ENCODE results near the gene PDE3A.
"Not testable (repeated sequence)": the region's sequence is repeated elsewhere in the genome, so short reads cannot be mapped to it uniquely, and the experiment has no call there.

The PDE3A gene

GRCh38 chr12:20376984-20377383, 8.6 kb downstream of the PDE3A start:
- Histone ChIP-seq H3K9me3 (ENCODE audit: control insufficient read depth, low read depth, low read length) (no peaks in the 10 kb centered on the region), H3K4me3 (ENCODE audit: low read length) (no peak overlapping the region), H3K9ac (ENCODE audit: low read length) (no peak overlapping the region), H3K27me3 (ENCODE audit: control insufficient read depth, insufficient read depth, low read length) (no peaks in the 10 kb centered on the region), H3K27ac (ENCODE audit: low read length) (no peak overlapping the region), H3K36me3 (ENCODE audit: control insufficient read depth, low read depth, low read length) (no peaks in the 10 kb centered on the region), H3K4me1 (ENCODE audit: control insufficient read depth, low read depth, low read length) (no peaks in the 10 kb centered on the region)

- Histone ChIP-seq H3K27me3 (ENCODE audit: control insufficient read depth, insufficient read depth, low read length) (no peaks in the 10 kb centered on the region), H3K4me1 (ENCODE audit: control insufficient read depth, low read depth, low read length) (no peaks in the 10 kb centered on the region), H3K36me3 (ENCODE audit: control insufficient read depth, low read depth, low read length) (no peaks in the 10 kb centered on the region), H3K9ac (ENCODE audit: low read length) (no peak overlapping the region), H3K4me3 (ENCODE audit: low read length) (no peak overlapping the region), H3K27ac (ENCODE audit: low read length) (no peak overlapping the region), H3K9me3 (ENCODE audit: control insufficient read depth, low read depth, low read length) (no peaks in the 10 kb centered on the region)
Observed at GRCh38 chr12:20377750-20378149, 9.4 kb downstream of the PDE3A start.

- Histone ChIP-seq H3K4me3 (ENCODE audit: low read length) (no peak overlapping the region), H3K4me1 (ENCODE audit: control insufficient read depth, low read depth, low read length) (peaks cover 3% of the 10 kb centered on the region), H3K9ac (ENCODE audit: low read length) (no peak overlapping the region), H3K9me3 (ENCODE audit: control insufficient read depth, low read depth, low read length) (no peaks in the 10 kb centered on the region), H3K27ac (ENCODE audit: low read length) (no peak overlapping the region), H3K36me3 (ENCODE audit: control insufficient read depth, low read depth, low read length) (no peaks in the 10 kb centered on the region), H3K27me3 (ENCODE audit: control insufficient read depth, insufficient read depth, low read length) (no peaks in the 10 kb centered on the region)
Observed at GRCh38 chr12:20382117-20382516, 13.8 kb downstream of the PDE3A start.

- Histone ChIP-seq H3K4me1 (ENCODE audit: control insufficient read depth, low read depth, low read length) (peaks cover 9% of the 10 kb centered on the region), H3K9me3 (ENCODE audit: control insufficient read depth, low read depth, low read length) (no peaks in the 10 kb centered on the region), H3K4me3 (ENCODE audit: low read length) (no peak overlapping the region), H3K36me3 (ENCODE audit: control insufficient read depth, low read depth, low read length) (no peaks in the 10 kb centered on the region), H3K9ac (ENCODE audit: low read length) (no peak overlapping the region), H3K27me3 (ENCODE audit: control insufficient read depth, insufficient read depth, low read length) (no peaks in the 10 kb centered on the region), H3K27ac (ENCODE audit: low read length) (no peak overlapping the region)
Observed at GRCh38 chr12:20383612-20384011, 15.3 kb downstream of the PDE3A start.

- H3K27me3 ChIP-seq (ENCODE audit: control insufficient read depth, insufficient read depth, low read length); H3K9me3 ChIP-seq (ENCODE audit: control insufficient read depth, low read depth, low read length); H3K4me1 ChIP-seq (ENCODE audit: control insufficient read depth, low read depth, low read length); H3K4me3 ChIP-seq (ENCODE audit: low read length); H3K27ac ChIP-seq (ENCODE audit: low read length); H3K9ac ChIP-seq (ENCODE audit: low read length); H3K36me3 ChIP-seq (ENCODE audit: control insufficient read depth, low read depth, low read length): not testable (repeated sequence)
Observed at GRCh38 chr12:20384836-20385235, 16.5 kb downstream of the PDE3A start.

- Histone ChIP-seq H3K9me3 (ENCODE audit: control insufficient read depth, low read depth, low read length) (no peaks in the 10 kb centered on the region), H3K4me3 (ENCODE audit: low read length) (no peak overlapping the region), H3K9ac (ENCODE audit: low read length) (no peak overlapping the region), H3K27me3 (ENCODE audit: control insufficient read depth, insufficient read depth, low read length) (no peaks in the 10 kb centered on the region), H3K4me1 (ENCODE audit: control insufficient read depth, low read depth, low read length) (peaks cover 6% of the 10 kb centered on the region), H3K36me3 (ENCODE audit: control insufficient read depth, low read depth, low read length) (no peaks in the 10 kb centered on the region), H3K27ac (ENCODE audit: low read length) (no peak overlapping the region)
Observed at GRCh38 chr12:20390846-20391245, 22.5 kb downstream of the PDE3A start.

GRCh38 chr12:20392339-20392738, 24.0 kb downstream of the PDE3A start:
- H3K4me1 ChIP-seq (ENCODE audit: control insufficient read depth, low read depth, low read length), result peaks cover 6% of the 10 kb centered on the region
- H3K9me3 ChIP-seq (ENCODE audit: control insufficient read depth, low read depth, low read length), result no peaks in the 10 kb centered on the region
- no peaks in the 10 kb centered on the region for H3K27me3 ChIP-seq (ENCODE audit: control insufficient read depth, insufficient read depth, low read length)
- no peaks in the 10 kb centered on the region for H3K36me3 ChIP-seq (ENCODE audit: control insufficient read depth, low read depth, low read length)
- no peak overlapping the region for H3K4me3 ChIP-seq (ENCODE audit: low read length)
- no peak overlapping the region for H3K9ac ChIP-seq (ENCODE audit: low read length)
- H3K27ac ChIP-seq (ENCODE audit: low read length), result no peak overlapping the region

- H3K9me3 ChIP-seq (ENCODE audit: control insufficient read depth, low read depth, low read length), result no peaks in the 10 kb centered on the region
- H3K27ac ChIP-seq (ENCODE audit: low read length), result no peak overlapping the region
- no peaks in the 10 kb centered on the region for H3K27me3 ChIP-seq (ENCODE audit: control insufficient read depth, insufficient read depth, low read length)
- H3K36me3 ChIP-seq (ENCODE audit: control insufficient read depth, low read depth, low read length), result no peaks in the 10 kb centered on the region
- H3K9ac ChIP-seq (ENCODE audit: low read length), result no peak overlapping the region
- no peak overlapping the region for H3K4me3 ChIP-seq (ENCODE audit: low read length)
- H3K4me1 ChIP-seq (ENCODE audit: control insufficient read depth, low read depth, low read length), result no peaks in the 10 kb centered on the region
Observed at GRCh38 chr12:20393707-20394106, 25.4 kb downstream of the PDE3A start.

GRCh38 chr12:20395791-20396550, 27.6 kb downstream of the PDE3A start:
- H3K9ac ChIP-seq (ENCODE audit: low read length), result no peak overlapping the region
- H3K4me3 ChIP-seq (ENCODE audit: low read length), result no peak overlapping the region
- no peaks in the 10 kb centered on the region for H3K36me3 ChIP-seq (ENCODE audit: control insufficient read depth, low read depth, low read length)

GRCh38 chr12:20398686-20399085, 30.3 kb downstream of the PDE3A start:
- no peaks in the 10 kb centered on the region for H3K36me3 ChIP-seq (ENCODE audit: control insufficient read depth, low read depth, low read length)
- H3K9ac ChIP-seq (ENCODE audit: low read length), result no peak overlapping the region
- H3K27ac ChIP-seq (ENCODE audit: low read length), result no peak overlapping the region
- H3K4me3 ChIP-seq (ENCODE audit: low read length), result no peak overlapping the region
- peaks cover 11% of the 10 kb centered on the region for H3K4me1 ChIP-seq (ENCODE audit: control insufficient read depth, low read depth, low read length)
- no peaks in the 10 kb centered on the region for H3K9me3 ChIP-seq (ENCODE audit: control insufficient read depth, low read depth, low read length)
- H3K27me3 ChIP-seq (ENCODE audit: control insufficient read depth, insufficient read depth, low read length), result no peaks in the 10 kb centered on the region

More at GRCh38 chr12:20395791-20396550, 27.6 kb downstream of the PDE3A start:
- H3K9me3 ChIP-seq (ENCODE audit: control insufficient read depth, low read depth, low read length), result no peaks in the 10 kb centered on the region
- no peaks in the 10 kb centered on the region for H3K4me1 ChIP-seq (ENCODE audit: control insufficient read depth, low read depth, low read length)
- no peaks in the 10 kb centered on the region for H3K27me3 ChIP-seq (ENCODE audit: control insufficient read depth, insufficient read depth, low read length)
- no peak overlapping the region for H3K27ac ChIP-seq (ENCODE audit: low read length)

- Histone ChIP-seq H3K9me3 (ENCODE audit: control insufficient read depth, low read depth, low read length) (no peaks in the 10 kb centered on the region), H3K27me3 (ENCODE audit: control insufficient read depth, insufficient read depth, low read length) (no peaks in the 10 kb centered on the region), H3K9ac (ENCODE audit: low read length) (no peak overlapping the region), H3K36me3 (ENCODE audit: control insufficient read depth, low read depth, low read length) (no peaks in the 10 kb centered on the region), H3K4me3 (ENCODE audit: low read length) (no peak overlapping the region), H3K4me1 (ENCODE audit: control insufficient read depth, low read depth, low read length) (peaks cover 22% of the 10 kb centered on the region), H3K27ac (ENCODE audit: low read length) (no peak overlapping the region)
Observed at GRCh38 chr12:20400003-20400402, 31.7 kb downstream of the PDE3A start.

GRCh38 chr12:20403230-20403629, 34.9 kb downstream of the PDE3A start:
- no peaks in the 10 kb centered on the region for H3K27me3 ChIP-seq (ENCODE audit: control insufficient read depth, insufficient read depth, low read length)
- no peak overlapping the region for H3K9ac ChIP-seq (ENCODE audit: low read length)
- no peaks in the 10 kb centered on the region for H3K9me3 ChIP-seq (ENCODE audit: control insufficient read depth, low read depth, low read length)
- H3K4me1 ChIP-seq (ENCODE audit: control insufficient read depth, low read depth, low read length), result peaks cover 27% of the 10 kb centered on the region
- H3K4me3 ChIP-seq (ENCODE audit: low read length), result peak overlapping the region; percentile 19
- no peaks in the 10 kb centered on the region for H3K36me3 ChIP-seq (ENCODE audit: control insufficient read depth, low read depth, low read length)
- H3K27ac ChIP-seq (ENCODE audit: low read length), result peak overlapping the region; percentile 9
